LHCN-M2 (cell line): Measurements from ENCODE around the gene RACGAP1. TPM values are rescaled to one million over a fixed set of nuclear protein-coding genes. Genes with fewer than 3 reads are reported as not detected.
"Not testable (repeated sequence)": the region's sequence is repeated elsewhere in the genome, so short reads cannot be mapped to it uniquely, and the experiment has no call there.

Experiments
- DNase-seq: peaks from one replicate; pipeline ENCODE4 v3.0.0-alpha.2; 2012; ENCODE audit warnings: low read depth
- total RNA-seq: library from RNA; depleted of rRNA; stranded (reverse); fragments of >200 nt; gene quantifications from 2 replicates; pipeline ENCODE4 v1.2.3, GENCODE V29; 2014

Gene RACGAP1
- total RNA-seq, 1 experiment from 2014 or later: 177 TPM

GRCh38 chr12:49989400-49989799 is 35.9 kb downstream of the RACGAP1 start:
- DNase-seq: not testable (repeated sequence)

GRCh38 chr12:49987625-49988303 is 37.5 kb downstream of the RACGAP1 start:
- DNase-seq: peak; percentile 26

- DNase-seq: not testable (repeated sequence)
Measured at GRCh38 chr12:49986476-49986875, 38.8 kb downstream of the RACGAP1 start.

GRCh38 chr12:49985981-49986380 is 39.3 kb downstream of the RACGAP1 start:
- DNase-seq: no peak

GRCh38 chr12:49984476-49985359 is 40.6 kb downstream of the RACGAP1 start:
- DNase-seq: no peak

- DNase-seq: peak; percentile 89
Measured at GRCh38 chr12:49983892-49984291, 41.4 kb downstream of the RACGAP1 start.

- DNase-seq: peak; percentile 38
Measured at GRCh38 chr12:49982246-49983087, 42.8 kb downstream of the RACGAP1 start.

- no peak for DNase-seq
Measured at GRCh38 chr12:49980501-49981349, 44.6 kb downstream of the RACGAP1 start.

- DNase-seq: no peak
Measured at GRCh38 chr12:49979791-49980190, 45.5 kb downstream of the RACGAP1 start.

GRCh38 chr12:49979016-49979586 is 46.2 kb downstream of the RACGAP1 start:
- no peak for DNase-seq

- no peak for DNase-seq
Measured at GRCh38 chr12:49978125-49978524, 47.2 kb downstream of the RACGAP1 start.

- DNase-seq: no peak
Measured at GRCh38 chr12:49976557-49976956, 48.7 kb downstream of the RACGAP1 start.

GRCh38 chr12:49975318-49975761 is 50.0 kb downstream of the RACGAP1 start:
- DNase-seq: no peak

- no peak for DNase-seq
Measured at GRCh38 chr12:49974677-49975317, 50.5 kb downstream of the RACGAP1 start.

- peak; percentile 59 for DNase-seq
Measured at GRCh38 chr12:49974231-49974675, 51.0 kb downstream of the RACGAP1 start.

- DNase-seq: no peak
Measured at GRCh38 chr12:49973361-49973830, 51.9 kb downstream of the RACGAP1 start.

- no peak for DNase-seq
Measured at GRCh38 chr12:49972641-49973360, 52.5 kb downstream of the RACGAP1 start, which contains the start of gene AQP6. TSS of gene AQP6 (plus strand) at chr12:49972947. CDS start at chr12:49973174, 227 bp downstream.

- DNase-seq: no peak
Measured at GRCh38 chr12:49972129-49972528, 53.2 kb downstream of the RACGAP1 start.

- DNase-seq: no peak
Measured at GRCh38 chr12:49971141-49971540, 54.2 kb downstream of the RACGAP1 start.
